ENCODE data around the gene TLE3.
A peak's percentile ranks its signal among the peaks of the same experiment; 100 is the strongest.
"Not testable (repeated sequence)": the region's sequence is repeated elsewhere in the genome, so short reads cannot be mapped to it uniquely, and the experiment has no call there.

TLE3 gene

GRCh38 chr15:70121624-70122302 is 24.0 kb upstream of the TLE3 start:
- Histone ChIP-seq H3K36me3 (ENCODE audit: control insufficient read depth, insufficient read depth, low read length) (no peaks in the 10 kb centered on the region), H3K27ac (ENCODE audit: low read depth, low read length) (no peak overlapping the region), H3K9me3 (ENCODE audit: control insufficient read depth, insufficient read depth, low read length) (no peaks in the 10 kb centered on the region), H3K9ac (ENCODE audit: low read depth, low read length) (no peak overlapping the region), H3K4me1 (ENCODE audit: control insufficient read depth, insufficient read depth, low read length) (no peaks in the 10 kb centered on the region), H3K27me3 (ENCODE audit: control insufficient read depth, insufficient read depth, low read length) (no peaks in the 10 kb centered on the region), H3K4me3 (ENCODE audit: low read depth, low read length) (no peak overlapping the region)

DNA sequence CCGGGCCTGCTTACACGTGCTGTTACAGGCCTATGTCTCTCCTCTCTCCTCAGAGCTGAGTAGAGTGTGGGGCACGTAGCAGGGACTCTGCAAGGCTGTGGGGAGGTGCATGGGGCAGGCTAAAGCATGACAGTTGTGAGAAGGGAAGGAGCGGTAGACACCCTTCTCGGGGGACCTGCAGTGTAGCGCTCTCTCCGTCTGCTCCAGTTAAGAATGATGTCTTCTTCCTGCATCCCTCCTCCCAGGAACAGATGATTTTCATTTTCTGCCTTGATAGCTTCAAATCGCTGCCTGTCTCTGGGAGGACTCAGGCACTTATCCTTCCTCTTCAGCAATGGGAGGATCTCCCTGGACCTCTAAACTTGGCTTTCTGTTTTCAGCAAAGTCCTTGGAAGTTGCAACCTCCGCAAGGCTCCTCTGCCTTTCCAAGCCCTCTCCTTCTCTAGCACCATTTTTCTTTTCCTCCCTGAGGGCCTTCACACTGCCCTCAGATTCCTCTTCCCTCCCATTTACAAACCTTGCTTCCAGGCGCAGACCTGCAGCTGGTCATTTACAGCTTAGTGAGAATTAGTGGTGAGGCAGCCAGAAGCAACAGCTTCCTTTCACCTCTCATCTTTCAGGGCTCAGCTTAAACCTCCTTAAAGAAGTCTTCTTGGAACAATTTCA is 23.4 kb upstream of the TLE3 start:
- Histone ChIP-seq H3K4me3 (ENCODE audit: low read depth, low read length) (no peak overlapping the region), H3K4me1 (ENCODE audit: control insufficient read depth, insufficient read depth, low read length) (no peaks in the 10 kb centered on the region), H3K9me3 (ENCODE audit: control insufficient read depth, insufficient read depth, low read length) (no peaks in the 10 kb centered on the region), H3K27ac (ENCODE audit: low read depth, low read length) (no peak overlapping the region), H3K36me3 (ENCODE audit: control insufficient read depth, insufficient read depth, low read length) (no peaks in the 10 kb centered on the region), H3K27me3 (ENCODE audit: control insufficient read depth, insufficient read depth, low read length) (no peaks in the 10 kb centered on the region), H3K9ac (ENCODE audit: low read depth, low read length) (no peak overlapping the region)

DNA sequence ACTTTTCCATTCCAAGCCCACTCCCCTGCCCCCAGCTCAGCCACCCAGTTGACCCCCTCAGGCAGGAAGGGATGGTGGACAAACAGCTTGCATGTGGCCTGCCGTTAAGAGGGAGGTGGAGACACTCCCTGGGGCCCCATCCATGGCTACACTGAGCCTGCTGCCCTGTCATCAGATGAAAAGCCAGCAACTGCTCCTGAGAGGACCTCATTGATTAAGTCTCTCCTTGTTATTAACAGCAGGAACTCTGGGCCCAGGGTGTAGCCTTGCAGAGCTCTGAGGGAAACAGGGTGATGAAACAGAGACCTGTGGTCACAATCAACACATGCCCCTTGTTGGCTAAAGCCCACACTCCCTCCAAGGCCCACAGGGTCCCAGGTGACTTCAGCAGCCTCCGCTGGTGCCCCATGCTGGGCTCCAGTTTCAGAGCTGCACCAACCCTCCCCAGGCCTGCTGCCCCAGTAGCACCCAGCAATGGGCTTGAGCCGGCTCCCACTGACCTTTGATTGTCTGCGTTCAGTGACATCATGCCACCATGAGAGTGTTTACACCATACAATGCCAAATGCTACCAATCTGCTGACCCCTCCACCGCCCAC is 22.3 kb upstream of the TLE3 start:
- Histone ChIP-seq H3K27me3 (ENCODE audit: control insufficient read depth, insufficient read depth, low read length) (no peaks in the 10 kb centered on the region), H3K27ac (ENCODE audit: low read depth, low read length) (no peak overlapping the region), H3K9me3 (ENCODE audit: control insufficient read depth, insufficient read depth, low read length) (no peaks in the 10 kb centered on the region), H3K9ac (ENCODE audit: low read depth, low read length) (no peak overlapping the region), H3K36me3 (ENCODE audit: control insufficient read depth, insufficient read depth, low read length) (no peaks in the 10 kb centered on the region), H3K4me1 (ENCODE audit: control insufficient read depth, insufficient read depth, low read length) (no peaks in the 10 kb centered on the region), H3K4me3 (ENCODE audit: low read depth, low read length) (no peak overlapping the region)

DNA sequence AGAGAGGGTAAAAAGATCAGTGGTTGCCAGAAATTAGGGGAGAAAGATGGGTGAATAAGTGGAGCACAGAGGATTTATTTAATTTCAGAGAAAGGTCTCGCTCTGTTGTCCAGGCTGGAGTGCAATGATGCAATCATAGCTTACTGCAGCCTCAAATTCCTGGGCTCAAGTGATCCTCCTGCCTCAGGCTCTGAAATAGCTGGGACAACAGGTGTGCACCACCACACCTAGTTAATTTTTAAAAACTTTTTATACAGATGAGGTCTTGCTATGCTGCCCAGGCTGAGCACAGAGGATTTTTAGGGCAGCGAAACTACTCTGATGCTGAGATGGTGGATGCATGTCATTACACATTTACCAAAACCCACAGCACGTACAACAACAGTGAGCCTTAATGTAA is 20.9 kb upstream of the TLE3 start:
- Histone ChIP-seq H3K36me3 (ENCODE audit: control insufficient read depth, insufficient read depth, low read length) (no peaks in the 10 kb centered on the region), H3K27ac (ENCODE audit: low read depth, low read length) (no peak overlapping the region), H3K4me1 (ENCODE audit: control insufficient read depth, insufficient read depth, low read length) (no peaks in the 10 kb centered on the region), H3K9ac (ENCODE audit: low read depth, low read length) (no peak overlapping the region), H3K9me3 (ENCODE audit: control insufficient read depth, insufficient read depth, low read length) (no peaks in the 10 kb centered on the region), H3K27me3 (ENCODE audit: control insufficient read depth, insufficient read depth, low read length) (peaks cover 3% of the 10 kb centered on the region; the same call in 1 of the 2 replicates), H3K4me3 (ENCODE audit: low read depth, low read length) (no peak overlapping the region)

DNA sequence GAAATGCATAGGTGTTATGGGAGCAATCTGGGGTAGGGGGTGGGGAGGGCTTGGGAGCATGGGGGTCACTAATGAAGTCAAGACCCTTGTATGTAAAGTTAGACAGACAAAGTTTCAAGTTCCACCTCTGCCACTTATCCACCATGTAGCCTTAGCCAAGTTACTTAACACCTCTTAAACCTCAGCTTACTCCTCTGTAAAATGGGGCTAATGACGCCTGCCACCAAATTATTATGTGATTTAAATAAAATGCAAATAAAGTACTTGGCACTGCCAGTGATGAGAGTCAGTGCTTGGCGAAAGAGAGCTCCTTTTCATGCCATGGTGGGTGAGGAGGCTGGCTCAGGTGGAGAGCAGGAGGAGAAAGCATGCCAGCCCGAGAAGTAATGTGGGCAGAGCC is 18.6 kb upstream of the TLE3 start:
- Histone ChIP-seq H3K27ac (ENCODE audit: low read depth, low read length) (no peak overlapping the region), H3K36me3 (ENCODE audit: control insufficient read depth, insufficient read depth, low read length) (no peaks in the 10 kb centered on the region), H3K9me3 (ENCODE audit: control insufficient read depth, insufficient read depth, low read length) (no peaks in the 10 kb centered on the region), H3K4me3 (ENCODE audit: low read depth, low read length) (no peak overlapping the region), H3K9ac (ENCODE audit: low read depth, low read length) (no peak overlapping the region), H3K4me1 (ENCODE audit: control insufficient read depth, insufficient read depth, low read length) (peaks cover 5% of the 10 kb centered on the region), H3K27me3 (ENCODE audit: control insufficient read depth, insufficient read depth, low read length) (peaks cover 3% of the 10 kb centered on the region; the same call in 1 of the 2 replicates)

- no peak overlapping the region for H3K27ac ChIP-seq (ENCODE audit: low read depth, low read length)
- H3K9me3 ChIP-seq (ENCODE audit: control insufficient read depth, insufficient read depth, low read length) = no peaks in the 10 kb centered on the region
- peaks cover 5% of the 10 kb centered on the region; the same call in 1 of the 2 replicates for H3K27me3 ChIP-seq (ENCODE audit: control insufficient read depth, insufficient read depth, low read length)
- H3K36me3 ChIP-seq (ENCODE audit: control insufficient read depth, insufficient read depth, low read length) = no peaks in the 10 kb centered on the region
- H3K4me1 ChIP-seq (ENCODE audit: control insufficient read depth, insufficient read depth, low read length) = peaks cover 14% of the 10 kb centered on the region
- H3K4me3 ChIP-seq (ENCODE audit: low read depth, low read length) = no peak overlapping the region
- H3K9ac ChIP-seq (ENCODE audit: low read depth, low read length) = no peak overlapping the region
Observed at GRCh38 chr15:70114221-70114620, 16.5 kb upstream of the TLE3 start.

GRCh38 chr15:70113304-70113700 is 15.6 kb upstream of the TLE3 start:
- peaks cover 14% of the 10 kb centered on the region for H3K4me1 ChIP-seq (ENCODE audit: control insufficient read depth, insufficient read depth, low read length)
- H3K27ac ChIP-seq (ENCODE audit: low read depth, low read length) = no peak overlapping the region
- no peaks in the 10 kb centered on the region for H3K36me3 ChIP-seq (ENCODE audit: control insufficient read depth, insufficient read depth, low read length)
- H3K9ac ChIP-seq (ENCODE audit: low read depth, low read length) = no peak overlapping the region
- H3K27me3 ChIP-seq (ENCODE audit: control insufficient read depth, insufficient read depth, low read length) = peaks cover 8% of the 10 kb centered on the region; the same call in 1 of the 2 replicates
- no peak overlapping the region for H3K4me3 ChIP-seq (ENCODE audit: low read depth, low read length)
- H3K9me3 ChIP-seq (ENCODE audit: control insufficient read depth, insufficient read depth, low read length) = no peaks in the 10 kb centered on the region

DNA sequence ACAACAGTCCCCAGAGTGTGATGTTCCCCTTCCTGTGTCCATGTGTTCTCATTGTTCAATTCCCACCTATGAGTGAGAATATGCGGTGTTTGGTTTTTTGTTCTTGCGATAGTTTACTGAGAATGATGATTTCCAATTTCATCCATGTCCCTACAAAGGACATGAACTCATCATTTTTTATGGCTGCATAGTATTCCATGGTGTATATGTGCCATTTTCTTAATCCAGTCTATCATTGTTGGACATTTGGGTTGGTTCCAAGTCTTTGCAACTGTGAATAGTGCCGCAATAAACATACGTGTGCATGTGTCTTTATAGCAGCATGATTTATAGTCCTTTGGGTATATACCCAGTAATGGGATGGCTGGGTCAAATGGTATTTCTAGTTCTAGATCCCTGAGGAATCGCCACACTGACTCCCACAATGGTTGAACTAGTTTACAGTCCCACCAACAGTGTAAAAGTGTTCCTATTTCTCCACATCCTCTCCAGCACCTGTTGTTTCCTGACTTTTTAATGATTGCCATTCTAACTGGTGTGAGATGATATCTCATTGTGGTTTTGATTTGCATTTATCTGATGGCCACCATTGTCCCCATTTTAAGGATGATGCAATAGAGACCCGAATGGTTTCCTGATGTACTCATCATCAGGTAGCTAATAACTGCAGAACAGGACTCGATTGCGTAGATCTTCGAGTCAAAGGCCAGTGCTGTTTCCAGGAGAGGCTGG is 15.0 kb upstream of the TLE3 start:
- not testable (repeated sequence) for H3K27ac ChIP-seq (ENCODE audit: low read depth, low read length); H3K27me3 ChIP-seq (ENCODE audit: control insufficient read depth, insufficient read depth, low read length); H3K9me3 ChIP-seq (ENCODE audit: control insufficient read depth, insufficient read depth, low read length); H3K9ac ChIP-seq (ENCODE audit: low read depth, low read length); H3K4me3 ChIP-seq (ENCODE audit: low read depth, low read length); H3K36me3 ChIP-seq (ENCODE audit: control insufficient read depth, insufficient read depth, low read length)
- H3K4me1 ChIP-seq (ENCODE audit: control insufficient read depth, insufficient read depth, low read length) = peaks cover 14% of the 10 kb centered on the region

- peak overlapping the region; percentile 83 for H3K27ac ChIP-seq (ENCODE audit: low read depth, low read length)
- H3K4me3 ChIP-seq (ENCODE audit: low read depth, low read length) = peak overlapping the region; percentile 39
- H3K9ac ChIP-seq (ENCODE audit: low read depth, low read length) = no peak overlapping the region
- H3K36me3 ChIP-seq (ENCODE audit: control insufficient read depth, insufficient read depth, low read length) = no peaks in the 10 kb centered on the region
- peaks cover 14% of the 10 kb centered on the region for H3K4me1 ChIP-seq (ENCODE audit: control insufficient read depth, insufficient read depth, low read length)
- no peaks in the 10 kb centered on the region for H3K9me3 ChIP-seq (ENCODE audit: control insufficient read depth, insufficient read depth, low read length)
- H3K27me3 ChIP-seq (ENCODE audit: control insufficient read depth, insufficient read depth, low read length) = peaks cover 8% of the 10 kb centered on the region; the same call in 1 of the 2 replicates
Observed at GRCh38 chr15:70112074-70112395, 14.3 kb upstream of the TLE3 start.

- peak overlapping the region; percentile 83 for H3K27ac ChIP-seq (ENCODE audit: low read depth, low read length)
- no peaks in the 10 kb centered on the region for H3K9me3 ChIP-seq (ENCODE audit: control insufficient read depth, insufficient read depth, low read length)
- peaks cover 14% of the 10 kb centered on the region for H3K4me1 ChIP-seq (ENCODE audit: control insufficient read depth, insufficient read depth, low read length)
- no peaks in the 10 kb centered on the region for H3K36me3 ChIP-seq (ENCODE audit: control insufficient read depth, insufficient read depth, low read length)
- H3K9ac ChIP-seq (ENCODE audit: low read depth, low read length) = no peak overlapping the region
- H3K27me3 ChIP-seq (ENCODE audit: control insufficient read depth, insufficient read depth, low read length) = peaks cover 8% of the 10 kb centered on the region; the same call in 1 of the 2 replicates
- H3K4me3 ChIP-seq (ENCODE audit: low read depth, low read length) = peak overlapping the region; percentile 39
Observed at GRCh38 chr15:70111203-70112073, 13.7 kb upstream of the TLE3 start.

Data from HUES48 (cell line).